ENCODE measurements around the gene CLSTN2. TPM values are rescaled to one million over a fixed set of nuclear protein-coding genes. Genes with fewer than 3 reads are reported as not detected.

Gene CLSTN2
- total RNA-seq, 1 experiment from 2014 or later = 0.68 TPM

- Histone ChIP-seq H4K8ac (replicated peaks; ENCODE audit: insufficient read length, low read depth, low read length) (no peak overlapping the region), H3T11ph (ENCODE audit: low read length) (no peak overlapping the region), H3K23ac (ENCODE audit: insufficient read length, low read depth, low read length) (no peak overlapping the region), H3K9me3 (ENCODE audit: control insufficient read depth, low read depth, low read length) (peaks cover 6% of the 10 kb centered on the region), H3K27me3 (ENCODE audit: insufficient read depth, low read length) (no peaks in the 10 kb centered on the region), H2BK15ac (ENCODE audit: low read depth, low read length) (no peak overlapping the region), H3K18ac (ENCODE audit: insufficient read length, low read depth, low read length) (no peak overlapping the region), H2BK120ac (ENCODE audit: low read depth, low read length, poor library complexity, severe bottlenecking) (no peak overlapping the region), H3K23me2 (ENCODE audit: insufficient read length, low read depth, low read length, poor library complexity, severe bottlenecking) (no peaks in the 10 kb centered on the region), H3K14ac (ENCODE audit: insufficient read depth, low read length) (no peak overlapping the region), H3K79me2 (ENCODE audit: insufficient read depth, low read length) (no peaks in the 10 kb centered on the region), H2BK20ac (ENCODE audit: low read depth, low read length, poor library complexity, severe bottlenecking) (no peak overlapping the region), H4K5ac (ENCODE audit: insufficient read length, low read depth, low read length) (no peak overlapping the region), H2AK5ac (ENCODE audit: insufficient read length, low read length) (no peak overlapping the region), H2AFZ (ENCODE audit: low read length) (no peak overlapping the region), H4K91ac (ENCODE audit: insufficient read length, low read depth, low read length) (no peak overlapping the region), H3K4me1 (ENCODE audit: insufficient read depth, low read length) (no peaks in the 10 kb centered on the region), H3K4me2 (ENCODE audit: insufficient read depth, insufficient read length, low read length) (no peak overlapping the region), H3K56ac (ENCODE audit: insufficient read length, low read depth, low read length) (no peak overlapping the region), H2BK12ac (ENCODE audit: insufficient read length, low read depth, low read length) (no peak overlapping the region), H4K20me1 (ENCODE audit: control insufficient read depth, insufficient read depth, insufficient read length) (no peaks in the 10 kb centered on the region), H3K4ac (ENCODE audit: low read depth, low read length) (no peak overlapping the region), H3K27ac (ENCODE audit: insufficient read length, low read depth, low read length) (no peak overlapping the region), H3K79me1 (ENCODE audit: insufficient read depth, low read depth, low read length, poor library complexity, severe bottlenecking) (no peaks in the 10 kb centered on the region), H3K9ac (ENCODE audit: extremely low read depth, insufficient read length, low read length) (no peak overlapping the region), H2BK5ac (ENCODE audit: insufficient read length, low read length) (no peak overlapping the region)
- H3K27me3 Mint-ChIP-seq (ENCODE audit: low read depth) = peaks cover 5% of the 10 kb centered on the region
- H3K9me3 Mint-ChIP-seq = peaks cover 23 to 24% of the 10 kb centered on the region in 2 experiments
- no peak overlapping the region for H3K4me3 Mint-ChIP-seq
- no peaks in the 10 kb centered on the region for H3K4me1 Mint-ChIP-seq
- TF ChIP-seq CTCF (conservative IDR thresholded peaks at IDR 0.05) = no peak
- DNase-seq = no peak
- peaks cover 11 to 25% (median 13%) of the 10 kb centered on the region in 3 experiments for H3K36me3 Mint-ChIP-seq (ENCODE audit: insufficient read depth in 1 of 3, low read depth in 3 of 3)
- no CpG with 5 or more reads among the region's 5 CpGs for WGBS (ENCODE audit: extremely low coverage, insufficient read length, low lambda C conversion rate)
- H3K27ac Mint-ChIP-seq = no peak overlapping the region
Observed at GRCh38 chr3:140085001-140085400, 150.0 kb downstream of the CLSTN2 start.

All from H9 (cell line).